Activated CD8-positive, alpha-beta T cell treated with anti-CD3 and anti-CD28 coated beads, Interleukin-2, amount 10 ng/mL, durations not matched to agents 7 days and 5 days (primary cell): ENCODE results near the gene DAB2IP. TPM values are rescaled to one million over a fixed set of nuclear protein-coding genes. Genes with fewer than 3 reads are reported as not detected.

Experiments
- ATAC-seq: fragments of 150-1000 bp; cut with Tn5 transposase; one replicate; pipeline ENCODE4 v1.10.0; 2021; ENCODE audit warnings: moderate library complexity
- CTCF ChIA-PET: fragments of 350-600 bp; sonication (Branson Sonifier 250); formaldehyde crosslinking; loops from one replicate; lab custom pipeline; 2021; ENCODE audit warnings: antibody characterized with exemption; lab: Charles Lee
- POLR2A ChIA-PET: fragments of 350-600 bp; sonication (Branson Sonifier 250); formaldehyde crosslinking; loops from one replicate; lab custom pipeline; 2021; ENCODE audit warnings: antibody characterized with exemption; lab: Charles Lee
- DNase-seq: peaks from one replicate; pipeline ENCODE4 v3.0.0-alpha.2; 2020
- H3K27ac Mint-ChIP-seq: one replicate; pipeline ENCODE4 v1.8.0; 2021; ENCODE audit warnings: mild to moderate bottlenecking, mixed read lengths
- H3K27me3 Mint-ChIP-seq: one replicate; pipeline ENCODE4 v1.8.0; 2021; ENCODE audit warnings: low read depth, mixed read lengths
- H3K36me3 Mint-ChIP-seq: one replicate; pipeline ENCODE4 v1.8.0; 2021; ENCODE audit warnings: low read depth, mixed read lengths
- H3K4me1 Mint-ChIP-seq: one replicate; pipeline ENCODE4 v1.8.0; 2021; ENCODE audit warnings: low read depth, mixed read lengths
- H3K4me3 Mint-ChIP-seq: one replicate; pipeline ENCODE4 v1.8.0; 2021; ENCODE audit warnings: mild to moderate bottlenecking, mixed read lengths
- H3K9me3 Mint-ChIP-seq: one replicate; pipeline ENCODE4 v1.8.0; 2022; ENCODE audit warnings: mixed read lengths; ENCODE audit not compliant: insufficient read depth
- total RNA-seq, 2 experiments: library from RNA; stranded (reverse); gene quantifications; one replicate each; pipeline ENCODE4 v1.2.3, GENCODE V29; 2021

Gene DAB2IP
- total RNA-seq, 2 experiments from 2014 or later, result 0.08 to 0.13 TPM

- ChIA-PET POLR2A (no interaction called here), CTCF (no interaction called here)
- peaks cover 5% of the 10 kb centered on the region for H3K27me3 Mint-ChIP-seq
- DNase-seq (no peak), ATAC-seq (no peak)
- H3K36me3 Mint-ChIP-seq, result no peaks in the 10 kb centered on the region
- no peaks in the 10 kb centered on the region for H3K4me1 Mint-ChIP-seq
- H3K9me3 Mint-ChIP-seq, result no peaks in the 10 kb centered on the region
- H3K27ac Mint-ChIP-seq, result no peak overlapping the region
- H3K4me3 Mint-ChIP-seq, result no peak overlapping the region
Observed at GRCh38 chr9:121773954-121774714, 122.7 kb downstream of the DAB2IP start.

DNA sequence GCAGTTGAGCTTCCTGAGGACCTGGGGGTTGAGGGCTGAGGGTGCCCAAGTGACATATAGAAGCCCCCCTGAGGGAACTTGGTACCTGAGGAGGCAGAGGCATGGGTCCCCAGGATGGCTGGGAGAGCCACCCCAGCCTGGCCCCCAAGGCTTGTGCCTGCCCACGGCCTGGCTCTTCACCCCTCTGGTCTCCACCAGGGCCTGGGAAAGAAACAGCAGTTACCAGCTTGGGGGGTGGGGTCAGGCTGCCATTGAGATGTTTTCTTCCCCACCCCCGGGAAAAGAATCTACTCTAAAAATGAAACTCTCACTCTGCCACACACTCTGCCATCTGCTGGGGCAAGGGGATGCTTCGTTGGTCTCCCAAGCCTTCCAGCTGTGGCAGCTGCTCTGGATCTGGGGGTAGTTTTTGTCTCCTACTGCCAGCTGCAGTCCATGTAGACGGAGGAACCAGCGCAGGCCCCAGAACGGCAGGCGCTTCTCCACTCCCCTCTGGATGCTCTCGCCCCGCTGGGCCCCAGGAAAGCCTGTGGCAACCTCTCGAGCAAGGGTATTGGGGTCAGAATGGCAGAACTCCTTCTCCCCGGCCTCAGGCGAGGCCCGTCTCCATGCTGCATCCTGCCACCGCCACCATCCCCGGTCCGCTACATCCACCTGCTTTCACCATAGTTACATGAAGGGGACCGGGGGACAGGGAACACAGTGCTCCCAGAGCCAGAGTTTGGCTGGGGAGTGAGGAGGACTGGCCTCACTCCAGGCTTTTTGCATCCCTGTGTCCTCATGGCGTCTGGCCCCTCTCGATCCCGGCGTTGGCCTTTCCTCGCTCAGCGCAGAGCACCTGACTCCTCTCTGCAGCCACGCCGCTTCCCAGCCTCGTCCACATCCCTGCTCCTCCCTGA, 123.5 kb downstream of the DAB2IP start:
- no peak overlapping the region for H3K4me3 Mint-ChIP-seq
- DNase-seq (no peak), ATAC-seq (no peak)
- POLR2A ChIA-PET, result no interaction called here
- no peaks in the 10 kb centered on the region for H3K36me3 Mint-ChIP-seq
- CTCF ChIA-PET, result no interaction called here
- peaks cover 9% of the 10 kb centered on the region for H3K27me3 Mint-ChIP-seq
- H3K9me3 Mint-ChIP-seq, result no peaks in the 10 kb centered on the region
- H3K4me1 Mint-ChIP-seq, result no peaks in the 10 kb centered on the region
- H3K27ac Mint-ChIP-seq, result no peak overlapping the region

GRCh38 chr9:121776001-121776738, 124.7 kb downstream of the DAB2IP start:
- H3K9me3 Mint-ChIP-seq, result no peaks in the 10 kb centered on the region
- H3K36me3 Mint-ChIP-seq, result no peaks in the 10 kb centered on the region
- CTCF ChIA-PET, result no interaction called here
- peaks cover 9% of the 10 kb centered on the region for H3K27me3 Mint-ChIP-seq
- POLR2A ChIA-PET, result no interaction called here
- no peaks in the 10 kb centered on the region for H3K4me1 Mint-ChIP-seq
- H3K27ac Mint-ChIP-seq, result no peak overlapping the region
- DNase-seq (no peak), ATAC-seq (no peak)
- no peak overlapping the region for H3K4me3 Mint-ChIP-seq

- H3K9me3 Mint-ChIP-seq, result no peaks in the 10 kb centered on the region
- H3K27me3 Mint-ChIP-seq, result peaks cover 9% of the 10 kb centered on the region
- ChIA-PET CTCF (no interaction called here), POLR2A (no interaction called here)
- ATAC-seq (no peak), DNase-seq (no peak)
- H3K36me3 Mint-ChIP-seq, result no peaks in the 10 kb centered on the region
- no peak overlapping the region for H3K27ac Mint-ChIP-seq
- H3K4me1 Mint-ChIP-seq, result no peaks in the 10 kb centered on the region
- no peak overlapping the region for H3K4me3 Mint-ChIP-seq
Observed at GRCh38 chr9:121776739-121777637, 125.6 kb downstream of the DAB2IP start.

DNA sequence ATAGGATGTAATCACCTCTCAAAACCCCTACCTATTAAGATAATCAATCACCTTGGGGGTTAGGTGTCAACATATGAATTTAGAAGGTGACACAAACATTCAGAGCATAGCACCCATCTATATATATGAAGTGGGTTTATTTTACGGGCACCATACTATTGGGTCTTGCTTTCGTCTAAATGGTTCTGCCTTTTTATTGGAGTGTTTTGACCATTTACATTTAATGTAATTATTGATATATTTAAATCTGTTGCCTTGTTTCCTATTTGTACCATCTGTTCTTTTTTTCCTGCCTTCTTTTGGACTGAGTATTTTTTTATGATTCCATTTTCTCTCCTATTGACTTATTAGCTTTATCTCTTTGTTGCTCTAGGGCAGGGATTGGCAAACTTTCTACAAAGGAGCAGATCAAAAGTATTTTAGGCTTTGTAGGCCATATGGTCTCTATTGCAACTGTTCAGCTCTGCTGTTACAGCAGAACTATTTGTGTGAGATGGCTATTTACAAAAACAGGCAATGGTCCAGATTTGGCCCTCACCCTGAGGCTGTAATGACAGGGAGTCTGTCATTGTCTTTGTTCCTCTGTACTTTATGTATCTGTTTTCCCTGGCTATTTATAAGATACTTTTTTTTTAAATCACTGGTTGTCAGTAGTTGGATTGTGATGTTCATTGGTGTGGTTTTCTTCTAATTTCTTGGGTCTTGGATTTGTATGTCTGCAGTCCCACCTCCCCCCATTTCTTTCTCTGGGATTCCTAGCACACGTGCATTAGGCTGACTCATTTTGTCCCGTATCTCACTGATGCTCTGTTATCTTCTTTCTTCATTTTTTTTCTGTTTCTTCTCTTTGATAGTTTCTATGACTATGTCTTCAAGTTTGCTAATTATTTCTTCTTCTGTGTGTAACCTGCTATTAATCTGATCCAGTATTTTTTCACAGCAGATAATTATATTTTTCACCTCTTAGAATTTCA, 127.1 kb downstream of the DAB2IP start:
- ChIA-PET POLR2A (no interaction called here), CTCF (no interaction called here)
- ATAC-seq (no peak), DNase-seq (no peak)
- H3K36me3 Mint-ChIP-seq, result no peaks in the 10 kb centered on the region
- peaks cover 9% of the 10 kb centered on the region for H3K27me3 Mint-ChIP-seq
- no peak overlapping the region for H3K4me3 Mint-ChIP-seq
- H3K9me3 Mint-ChIP-seq, result no peaks in the 10 kb centered on the region
- peaks cover 7% of the 10 kb centered on the region for H3K4me1 Mint-ChIP-seq
- no peak overlapping the region for H3K27ac Mint-ChIP-seq

GRCh38 chr9:121779381-121780117, 128.1 kb downstream of the DAB2IP start:
- no peaks in the 10 kb centered on the region for H3K9me3 Mint-ChIP-seq
- CTCF ChIA-PET, result no interaction called here
- POLR2A ChIA-PET, result no interaction called here
- no peak for ATAC-seq
- H3K4me3 Mint-ChIP-seq, result no peak overlapping the region
- no peak overlapping the region for H3K27ac Mint-ChIP-seq
- peaks cover 17% of the 10 kb centered on the region for H3K4me1 Mint-ChIP-seq
- DNase-seq, result no peak
- H3K27me3 Mint-ChIP-seq, result peaks cover 9% of the 10 kb centered on the region
- no peaks in the 10 kb centered on the region for H3K36me3 Mint-ChIP-seq

GRCh38 chr9:121780177-121781040, 129.0 kb downstream of the DAB2IP start:
- CTCF ChIA-PET, result no interaction called here
- DNase-seq, result no peak
- H3K4me1 Mint-ChIP-seq, result peaks cover 20% of the 10 kb centered on the region
- H3K36me3 Mint-ChIP-seq, result no peaks in the 10 kb centered on the region
- peaks cover 9% of the 10 kb centered on the region for H3K27me3 Mint-ChIP-seq
- no peaks in the 10 kb centered on the region for H3K9me3 Mint-ChIP-seq
- no peak overlapping the region for H3K4me3 Mint-ChIP-seq
- POLR2A ChIA-PET, result no interaction called here
- no peak overlapping the region for H3K27ac Mint-ChIP-seq
- ATAC-seq, result no peak

GRCh38 chr9:121781145-121781548, 129.7 kb downstream of the DAB2IP start:
- ChIA-PET POLR2A (no interaction called here), CTCF (no interaction called here)
- Mint-ChIP-seq H3K27ac (peak overlapping the region; percentile 2), H3K27me3 (peaks cover 9% of the 10 kb centered on the region), H3K4me3 (no peak overlapping the region), H3K36me3 (no peaks in the 10 kb centered on the region), H3K4me1 (peaks cover 20% of the 10 kb centered on the region), H3K9me3 (no peaks in the 10 kb centered on the region)
- ATAC-seq (no peak), DNase-seq (no peak)

DNA sequence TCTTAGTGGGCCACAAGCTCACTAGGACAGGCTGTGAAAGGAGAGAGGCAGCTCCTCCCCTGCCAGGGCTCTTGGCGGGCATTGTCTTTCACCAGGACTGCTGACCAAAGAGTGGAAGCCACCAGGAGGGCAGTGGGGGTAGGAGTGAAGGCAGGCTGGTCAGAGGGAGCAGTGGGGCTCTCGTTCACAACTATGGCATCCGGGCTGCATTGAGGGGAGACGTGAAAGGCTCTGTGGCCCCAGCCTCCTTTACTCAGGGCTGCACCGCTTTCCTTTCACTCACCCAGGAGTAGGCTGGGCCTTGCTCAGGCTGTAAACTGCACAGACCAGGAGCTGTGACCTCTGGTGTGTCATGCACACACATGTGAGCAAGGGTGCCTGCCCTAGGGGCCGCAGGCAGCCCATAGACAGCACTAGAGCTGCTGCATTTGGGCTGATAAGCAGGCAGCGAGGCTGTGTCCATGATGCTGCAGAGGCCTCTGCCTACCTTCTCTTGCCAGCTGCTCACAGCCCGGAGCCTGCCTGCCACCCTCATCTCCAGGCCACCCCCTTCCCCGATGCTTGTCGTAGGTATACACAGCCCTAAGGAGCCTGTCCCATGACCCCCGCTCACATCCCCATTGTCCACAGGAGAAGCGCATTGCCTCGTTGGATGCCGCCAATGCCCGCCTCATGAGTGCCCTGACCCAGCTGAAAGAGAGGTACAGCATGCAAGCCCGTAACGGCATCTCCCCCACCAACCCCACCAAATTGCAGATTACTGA, 130.4 kb downstream of the DAB2IP start:
- no peaks in the 10 kb centered on the region for H3K36me3 Mint-ChIP-seq
- no peaks in the 10 kb centered on the region for H3K9me3 Mint-ChIP-seq
- peaks cover 14% of the 10 kb centered on the region for H3K27me3 Mint-ChIP-seq
- ChIA-PET POLR2A (no interaction called here), CTCF (no interaction called here)
- H3K4me1 Mint-ChIP-seq, result peaks cover 20% of the 10 kb centered on the region
- ATAC-seq (no peak), DNase-seq (no peak)
- no peak overlapping the region for H3K27ac Mint-ChIP-seq
- no peak overlapping the region for H3K4me3 Mint-ChIP-seq
